Panc1 (cell line): ENCODE results near the gene INIP. TPM values are rescaled to one million over a fixed set of nuclear protein-coding genes. Genes with fewer than 3 reads are reported as not detected.

Source experiments
- ATAC-seq: fragments of 200-7000 bp; cut with Tn5 transposase; 2 replicates; pipeline ENCODE4 v1.9.1; 2020; ENCODE audit warnings: mild to moderate bottlenecking, moderate library complexity
- BruUV-seq: library from RNA; stranded (reverse); fragments of 400-500 nt; replicated peaks from 2 replicates; lab custom pipeline; 2021; lab: Mats Ljungman, UMichigan
- CTCF ChIA-PET: fragments of 300-600 bp; sonication (Branson Sonifier 250); formaldehyde crosslinking; loops from one replicate; lab custom pipeline; 2022; ENCODE audit warnings: antibody characterized with exemption; lab: Charles Lee
- POLR2A ChIA-PET: fragments of 300-600 bp; sonication (Branson Sonifier 250); formaldehyde crosslinking; loops from one replicate; lab custom pipeline; 2022; ENCODE audit warnings: antibody characterized with exemption; lab: Charles Lee
- DNase-seq: peaks from one replicate; pipeline ENCODE4 v3.0.0-alpha.2; 2010; ENCODE audit warnings: low read depth, low spot score
- H3K27ac ChIP-seq: 2 replicates; pipeline ENCODE4 v1.5.1; 2011; ENCODE audit warnings: mild to moderate bottlenecking, low read length, inconsistent platforms
- H3K27me3 ChIP-seq: fragments of 200-500 bp; sonication (Bioruptor generic); 2 replicates; pipeline ENCODE4 v1.6.0; 2014; ENCODE audit warnings: low read length, inconsistent platforms; ENCODE audit not compliant: control insufficient read depth, insufficient read depth
- H3K36me3 ChIP-seq: fragments of 200-500 bp; sonication (Bioruptor generic); 2 replicates; pipeline ENCODE4 v1.5.1; 2014; ENCODE audit warnings: inconsistent platforms, mild to moderate bottlenecking, low read length, moderate library complexity; ENCODE audit not compliant: control insufficient read depth, insufficient read depth
- H3K4me1 ChIP-seq: 2 replicates; pipeline ENCODE4 v1.5.1; 2011; ENCODE audit warnings: inconsistent platforms, mild to moderate bottlenecking, low read length, moderate library complexity; ENCODE audit not compliant: control insufficient read depth, insufficient read depth
- H3K4me3 ChIP-seq, 2 experiments: 2 replicates each; pipeline ENCODE4 v1.5.1; 2011 to 2012; ENCODE audit warnings: low read depth in 2 of 2, low read length in 2 of 2, mild to moderate bottlenecking in 2 of 2, inconsistent platforms in 1 of 2, moderate library complexity in 1 of 2
- H3K9me3 ChIP-seq: fragments of 200-500 bp; sonication (Bioruptor generic); 2 replicates; pipeline ENCODE4 v1.5.1; 2014; ENCODE audit warnings: low read depth, mild to moderate bottlenecking, inconsistent platforms, low read length, moderate library complexity; ENCODE audit not compliant: control insufficient read depth, insufficient read depth
- CTCF ChIP-seq: fragments of 450-650 bp; IDR thresholded peaks from 2 replicates; pipeline ENCODE4 v1.5.1; 2017; ENCODE audit warnings: mild to moderate bottlenecking
- POLR2AphosphoS5 ChIP-seq: IDR thresholded peaks from 2 replicates; pipeline ENCODE4 v1.6.1; 2012; ENCODE audit warnings: mild to moderate bottlenecking, low read depth, low read length, moderate library complexity
- SIN3A ChIP-seq: IDR thresholded peaks from 2 replicates; pipeline ENCODE4 v1.6.1; 2012; ENCODE audit warnings: low read depth, mild to moderate bottlenecking, low read length, moderate library complexity, borderline replicate concordance; ENCODE audit not compliant: insufficient read depth
- TCF7L2 ChIP-seq: IDR thresholded peaks from 2 replicates; pipeline ENCODE4 v1.6.1; 2011; ENCODE audit warnings: mild to moderate bottlenecking, low read depth, low read length, inconsistent platforms
- in situ Hi-C: cut with HindIII; loops from 2 replicates; pipeline ENCODE4 v1.10.0; 2016; ENCODE audit warnings: low sequenced_read_pairs, low pct_unique_long_range_greater_than_20kb
- intact Hi-C: fragments of 100-400 bp; cut with micrococcal nuclease; formaldehyde crosslinking; loops from one replicate; pipeline ENCODE4 v1.10.0; 2022; ENCODE audit not compliant: unreplicated experiment
- total RNA-seq: library from RNA; stranded (reverse); gene quantifications from one replicate; pipeline ENCODE4 v1.2.1, GENCODE V29; 2021; ENCODE audit not compliant: unreplicated experiment
- TF ChIP-seq, protein P1 (sequence below), 2 experiments: IDR thresholded peaks; 2 replicates each; pipeline ENCODE4 v1.6.1; 2011 to 2012; ENCODE audit warnings: low read depth in 2 of 2, control low read depth in 1 of 2, low read length in 1 of 2, mild to moderate bottlenecking in 1 of 2, moderate library complexity in 1 of 2; ENCODE audit not compliant: insufficient read depth in 1 of 2

INIP gene
- total RNA-seq, 1 experiment from 2014 or later: 20.0 TPM

GRCh38 chr9:112694706-112695555 lies 23.0 kb downstream of the INIP start:
- in situ Hi-C loops: no loop called here
- ChIA-PET POLR2A (interaction anchor here (0.7 kb wide), 1 partner anchor 138 kb away, joined by 14 read pairs; no protein-coding TSS in a partner anchor), CTCF (interaction anchor here (0.7 kb wide), 1 partner anchor 668 kb away, joined by 14 read pairs; no protein-coding TSS in a partner anchor)
- Histone ChIP-seq H3K27me3 (no peaks in the 10 kb centered on the region), H3K4me3 (no peak overlapping the region), H3K27ac (no peak overlapping the region), H3K9me3 (no peaks in the 10 kb centered on the region), H3K36me3 (no peaks in the 10 kb centered on the region), H3K4me1 (no peaks in the 10 kb centered on the region)
- BruUV-seq: no TSS peak
- TF ChIP-seq POLR2AphosphoS5 (no peak), TCF7L2 (no peak), CTCF (no peak), SIN3A (no peak)
- TF ChIP-seq, protein P1, sequence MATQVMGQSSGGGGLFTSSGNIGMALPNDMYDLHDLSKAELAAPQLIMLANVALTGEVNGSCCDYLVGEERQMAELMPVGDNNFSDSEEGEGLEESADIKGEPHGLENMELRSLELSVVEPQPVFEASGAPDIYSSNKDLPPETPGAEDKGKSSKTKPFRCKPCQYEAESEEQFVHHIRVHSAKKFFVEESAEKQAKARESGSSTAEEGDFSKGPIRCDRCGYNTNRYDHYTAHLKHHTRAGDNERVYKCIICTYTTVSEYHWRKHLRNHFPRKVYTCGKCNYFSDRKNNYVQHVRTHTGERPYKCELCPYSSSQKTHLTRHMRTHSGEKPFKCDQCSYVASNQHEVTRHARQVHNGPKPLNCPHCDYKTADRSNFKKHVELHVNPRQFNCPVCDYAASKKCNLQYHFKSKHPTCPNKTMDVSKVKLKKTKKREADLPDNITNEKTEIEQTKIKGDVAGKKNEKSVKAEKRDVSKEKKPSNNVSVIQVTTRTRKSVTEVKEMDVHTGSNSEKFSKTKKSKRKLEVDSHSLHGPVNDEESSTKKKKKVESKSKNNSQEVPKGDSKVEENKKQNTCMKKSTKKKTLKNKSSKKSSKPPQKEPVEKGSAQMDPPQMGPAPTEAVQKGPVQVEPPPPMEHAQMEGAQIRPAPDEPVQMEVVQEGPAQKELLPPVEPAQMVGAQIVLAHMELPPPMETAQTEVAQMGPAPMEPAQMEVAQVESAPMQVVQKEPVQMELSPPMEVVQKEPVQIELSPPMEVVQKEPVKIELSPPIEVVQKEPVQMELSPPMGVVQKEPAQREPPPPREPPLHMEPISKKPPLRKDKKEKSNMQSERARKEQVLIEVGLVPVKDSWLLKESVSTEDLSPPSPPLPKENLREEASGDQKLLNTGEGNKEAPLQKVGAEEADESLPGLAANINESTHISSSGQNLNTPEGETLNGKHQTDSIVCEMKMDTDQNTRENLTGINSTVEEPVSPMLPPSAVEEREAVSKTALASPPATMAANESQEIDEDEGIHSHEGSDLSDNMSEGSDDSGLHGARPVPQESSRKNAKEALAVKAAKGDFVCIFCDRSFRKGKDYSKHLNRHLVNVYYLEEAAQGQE (IDR thresholded peaks at IDR 0.05; ENCODE audit: insufficient read depth in 1 of 2, low read depth in 2 of 2, low read length in 1 of 2): no peak
- ATAC-seq (no peak), DNase-seq (no peak)
- intact Hi-C loops: no loop called here

DNA sequence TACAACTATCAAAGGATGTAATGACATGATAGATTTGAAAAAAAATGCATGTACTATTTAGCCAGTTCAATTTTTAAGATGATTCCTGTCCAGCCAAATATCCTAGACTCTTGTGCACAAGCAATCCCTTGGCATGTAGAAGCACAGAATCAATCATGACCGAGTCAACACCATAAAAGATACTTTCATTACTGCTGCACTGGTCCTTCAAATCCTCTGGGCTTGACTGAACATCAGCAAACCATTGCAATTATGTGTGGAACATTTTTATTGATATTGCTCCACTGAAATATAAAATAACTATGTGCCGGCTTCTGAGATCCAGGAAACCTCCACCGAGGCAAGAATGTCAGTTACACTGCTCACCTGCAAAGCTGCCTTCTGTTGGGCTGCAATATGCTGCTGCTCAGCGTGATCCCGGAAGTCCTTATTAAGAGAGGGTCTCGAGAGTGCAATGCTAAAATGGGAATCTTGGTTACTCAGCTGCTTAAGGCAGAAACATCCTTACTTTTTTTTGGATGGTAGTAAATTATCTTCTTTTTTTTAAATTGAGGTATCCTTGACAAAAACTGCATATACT lies 28.7 kb downstream of the INIP start:
- Histone ChIP-seq H3K27me3 (no peaks in the 10 kb centered on the region), H3K27ac (no peak overlapping the region), H3K4me1 (no peaks in the 10 kb centered on the region), H3K4me3 (no peak overlapping the region), H3K9me3 (no peaks in the 10 kb centered on the region), H3K36me3 (no peaks in the 10 kb centered on the region; the same call in 1 of the 2 replicates)
- POLR2A ChIA-PET: no interaction called here
- TF ChIP-seq POLR2AphosphoS5: no peak
- TF ChIP-seq TCF7L2: no peak
- no peak for TF ChIP-seq CTCF
- TF ChIP-seq, protein P1 (IDR thresholded peaks at IDR 0.05; ENCODE audit: insufficient read depth in 1 of 2, low read depth in 2 of 2, low read length in 1 of 2): no peak
- TF ChIP-seq SIN3A: no peak
- no peak for ATAC-seq
- intact Hi-C loops (no loop called here), in situ Hi-C loops (no loop called here)
- no peak for DNase-seq
- BruUV-seq: no TSS peak
- CTCF ChIA-PET: no interaction called here
